Measurements from ENCODE around the gene PRLR.

GRCh38 chr5:35058374-35058788 is 171.9 kb downstream of the PRLR start:
- TF ChIP-seq CTCF (IDR thresholded peaks at IDR 0.05; ENCODE audit: low read depth, low read length) (no peak), POLR2A (IDR thresholded peaks at IDR 0.05; ENCODE audit: extremely low read depth, insufficient read length) (no peak), MAX (IDR thresholded peaks at IDR 0.05; ENCODE audit: low read depth, low read length) (no peak)

All from NB4 (cell line).